ENCODE measurements around the gene ABTB2. TPM values are rescaled to one million over a fixed set of nuclear protein-coding genes. Genes with fewer than 3 reads are reported as not detected.

The ABTB2 gene
- total and polyA plus RNA-seq, 9 of the 15 experiments (the other 6 are each of a cell fraction or from before 2014, with no cell fraction given): 0.03 to 0.18 (median 0.12) TPM; not detected in 2

GRCh38 chr11:34308049-34308912 is 49.5 kb downstream of the ABTB2 start (continued):
- TF ChIP-seq ZNF511 (CRISPR knock-in tag; IDR thresholded peaks at IDR 0.05) (no peak), NKRF (IDR thresholded peaks at IDR 0.05; ENCODE audit: borderline replicate concordance) (no peak), ZNF609 (CRISPR knock-in tag; IDR thresholded peaks at IDR 0.05; ENCODE audit: borderline replicate concordance) (no peak), MTA2 (IDR thresholded peaks at IDR 0.05; ENCODE audit: low read depth) (no peak), DACH1 (IDR thresholded peaks at IDR 0.05; ENCODE audit: partially characterized antibody) (no peak)

Measured in K562 (cell line).